ENCODE results near the gene PXYLP1.
A peak's percentile ranks its signal among the peaks of the same experiment; 100 is the strongest.

The PXYLP1 gene

GRCh38 chr3:141229132-141229531 is 2.5 kb upstream of the PXYLP1 start:
- Histone ChIP-seq H3K4me3 (ENCODE audit: low read depth, low read length) (no peak overlapping the region), H3K36me3 (ENCODE audit: control insufficient read depth, insufficient read depth, low read length) (no peaks in the 10 kb centered on the region), H3K27ac (ENCODE audit: low read depth, low read length) (no peak overlapping the region), H3K4me1 (ENCODE audit: control insufficient read depth, insufficient read depth, low read length) (peaks cover 32% of the 10 kb centered on the region), H3K9ac (ENCODE audit: low read depth, low read length) (no peak overlapping the region), H3K27me3 (ENCODE audit: control insufficient read depth, insufficient read depth, low read length) (peaks cover 26% of the 10 kb centered on the region), H3K9me3 (ENCODE audit: control insufficient read depth, insufficient read depth, low read length) (0 out of 2 replicates have a peak, but pooled peaks cover under 1% of the 10 kb centered on the region)

DNA sequence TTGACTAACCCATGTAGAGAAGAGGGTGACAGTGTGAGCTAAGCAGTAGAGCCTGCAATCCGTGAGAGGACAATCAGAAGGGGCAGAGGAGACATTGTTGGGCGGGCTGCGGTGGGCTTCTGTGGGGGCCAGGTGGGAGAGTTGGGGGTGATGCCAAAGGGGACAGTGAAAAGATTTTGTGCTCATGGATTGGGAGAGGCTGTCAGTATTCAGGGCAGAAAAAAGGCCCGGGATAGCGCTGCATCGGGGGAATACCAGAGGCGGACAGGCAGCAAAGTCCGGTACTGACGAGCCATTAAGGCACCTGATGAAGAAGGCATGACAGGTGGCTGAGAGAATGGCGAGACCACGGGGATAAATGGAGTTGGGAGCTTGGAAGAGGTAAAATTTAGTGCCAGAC is 1.3 kb upstream of the PXYLP1 start:
- Histone ChIP-seq H3K4me3 (ENCODE audit: low read depth, low read length) (no peak overlapping the region), H3K4me1 (ENCODE audit: control insufficient read depth, insufficient read depth, low read length) (peaks cover 32% of the 10 kb centered on the region), H3K9me3 (ENCODE audit: control insufficient read depth, insufficient read depth, low read length) (no peaks in the 10 kb centered on the region), H3K36me3 (ENCODE audit: control insufficient read depth, insufficient read depth, low read length) (0 out of 2 replicates have a peak, but pooled peaks cover 2% of the 10 kb centered on the region), H3K9ac (ENCODE audit: low read depth, low read length) (no peak overlapping the region), H3K27ac (ENCODE audit: low read depth, low read length) (no peak overlapping the region), H3K27me3 (ENCODE audit: control insufficient read depth, insufficient read depth, low read length) (peaks cover 26% of the 10 kb centered on the region)

- peak overlapping the region; percentile 28 for H3K27ac ChIP-seq (ENCODE audit: low read depth, low read length)
- H3K4me1 ChIP-seq (ENCODE audit: control insufficient read depth, insufficient read depth, low read length), result peaks cover 48% of the 10 kb centered on the region
- H3K36me3 ChIP-seq (ENCODE audit: control insufficient read depth, insufficient read depth, low read length), result peaks cover 13% of the 10 kb centered on the region
These were observed 563 bp downstream of the PXYLP1 start for GRCh38 chr3:141231952-141232823.

DNA sequence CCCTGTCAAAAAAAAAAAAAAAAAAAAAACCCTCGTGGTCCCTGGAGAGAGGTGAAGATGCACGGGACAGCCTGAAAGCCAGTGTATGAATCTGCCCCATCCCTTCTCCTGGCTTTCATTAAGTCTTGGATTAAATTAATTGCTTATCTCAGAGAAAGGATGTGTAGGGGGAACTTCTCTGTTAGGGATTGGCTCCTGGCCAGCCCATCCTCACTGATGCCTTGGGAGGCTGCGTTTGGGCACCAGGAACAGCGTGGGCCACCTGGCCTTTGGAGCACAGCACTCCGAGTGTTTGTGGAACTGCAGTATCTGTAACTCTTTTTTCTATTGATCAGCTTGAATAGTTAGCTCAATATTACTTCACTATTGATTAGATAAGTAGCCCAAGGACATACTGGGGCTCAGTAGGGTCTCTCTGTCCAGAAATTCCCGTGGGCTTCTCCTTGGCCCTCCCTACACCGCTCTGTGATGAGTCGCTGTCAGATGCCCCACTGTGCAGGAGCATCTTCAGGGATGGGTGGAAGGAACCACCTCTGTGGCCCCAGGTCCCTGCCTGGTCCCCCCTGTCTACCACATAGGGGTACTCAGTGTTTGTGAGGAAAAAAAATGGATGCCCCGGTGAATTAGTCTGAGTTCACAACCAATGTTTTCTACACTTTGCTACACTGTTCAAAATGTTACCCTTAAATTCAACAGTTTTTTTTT is 2.0 kb downstream of the PXYLP1 start:
- peaks cover 13% of the 10 kb centered on the region for H3K36me3 ChIP-seq (ENCODE audit: control insufficient read depth, insufficient read depth, low read length)
- no peak overlapping the region for H3K27ac ChIP-seq (ENCODE audit: low read depth, low read length)
- no peak overlapping the region for H3K4me3 ChIP-seq (ENCODE audit: low read depth, low read length)
- peaks cover 26% of the 10 kb centered on the region for H3K27me3 ChIP-seq (ENCODE audit: control insufficient read depth, insufficient read depth, low read length)
- no peaks in the 10 kb centered on the region for H3K9me3 ChIP-seq (ENCODE audit: control insufficient read depth, insufficient read depth, low read length)
- peaks cover 45% of the 10 kb centered on the region for H3K4me1 ChIP-seq (ENCODE audit: control insufficient read depth, insufficient read depth, low read length)
- no peak overlapping the region for H3K9ac ChIP-seq (ENCODE audit: low read depth, low read length)

More at GRCh38 chr3:141231952-141232823, 563 bp downstream of the PXYLP1 start:
- Histone ChIP-seq H3K9ac (ENCODE audit: low read depth, low read length) (peak overlapping the region; percentile 53; the same call in 1 of the 2 replicates), H3K4me3 (ENCODE audit: low read depth, low read length) (peak overlapping the region; percentile 80), H3K9me3 (ENCODE audit: control insufficient read depth, insufficient read depth, low read length) (no peaks in the 10 kb centered on the region), H3K27me3 (ENCODE audit: control insufficient read depth, insufficient read depth, low read length) (peaks cover 26% of the 10 kb centered on the region)

DNA sequence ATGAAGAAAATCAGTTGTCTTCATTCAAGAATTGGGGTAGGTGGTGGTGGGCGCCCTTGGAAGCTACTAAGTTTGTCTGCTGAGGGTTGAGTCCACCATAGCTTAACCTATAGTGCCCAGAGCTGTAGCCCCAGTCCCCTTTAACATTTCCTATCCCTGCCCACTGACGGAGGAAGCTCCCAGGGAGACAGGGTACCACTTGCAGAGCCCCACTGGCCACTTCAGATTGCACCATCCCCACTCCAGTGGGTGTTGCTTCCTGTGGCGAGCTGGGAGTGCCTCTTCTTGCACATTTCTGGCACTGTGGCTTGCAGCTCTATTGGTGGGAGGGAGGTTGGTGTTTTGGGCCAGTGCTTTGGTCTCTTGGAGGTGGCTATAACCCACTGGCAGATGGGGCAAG is 2.7 kb downstream of the PXYLP1 start:
- no peak overlapping the region for H3K27ac ChIP-seq (ENCODE audit: low read depth, low read length)
- H3K9me3 ChIP-seq (ENCODE audit: control insufficient read depth, insufficient read depth, low read length), result no peaks in the 10 kb centered on the region
- peaks cover 45% of the 10 kb centered on the region for H3K4me1 ChIP-seq (ENCODE audit: control insufficient read depth, insufficient read depth, low read length)
- H3K27me3 ChIP-seq (ENCODE audit: control insufficient read depth, insufficient read depth, low read length), result peaks cover 26% of the 10 kb centered on the region
- H3K9ac ChIP-seq (ENCODE audit: low read depth, low read length), result no peak overlapping the region
- H3K36me3 ChIP-seq (ENCODE audit: control insufficient read depth, insufficient read depth, low read length), result peaks cover 13% of the 10 kb centered on the region
- no peak overlapping the region for H3K4me3 ChIP-seq (ENCODE audit: low read depth, low read length)

GRCh38 chr3:141235661-141236171 is 4.1 kb downstream of the PXYLP1 start:
- H3K9ac ChIP-seq (ENCODE audit: low read depth, low read length), result no peak overlapping the region
- no peak overlapping the region for H3K27ac ChIP-seq (ENCODE audit: low read depth, low read length)
- no peaks in the 10 kb centered on the region for H3K9me3 ChIP-seq (ENCODE audit: control insufficient read depth, insufficient read depth, low read length)
- no peak overlapping the region for H3K4me3 ChIP-seq (ENCODE audit: low read depth, low read length)
- H3K36me3 ChIP-seq (ENCODE audit: control insufficient read depth, insufficient read depth, low read length), result peaks cover 13% of the 10 kb centered on the region
- H3K27me3 ChIP-seq (ENCODE audit: control insufficient read depth, insufficient read depth, low read length), result peaks cover 14% of the 10 kb centered on the region
- H3K4me1 ChIP-seq (ENCODE audit: control insufficient read depth, insufficient read depth, low read length), result peaks cover 51% of the 10 kb centered on the region

DNA sequence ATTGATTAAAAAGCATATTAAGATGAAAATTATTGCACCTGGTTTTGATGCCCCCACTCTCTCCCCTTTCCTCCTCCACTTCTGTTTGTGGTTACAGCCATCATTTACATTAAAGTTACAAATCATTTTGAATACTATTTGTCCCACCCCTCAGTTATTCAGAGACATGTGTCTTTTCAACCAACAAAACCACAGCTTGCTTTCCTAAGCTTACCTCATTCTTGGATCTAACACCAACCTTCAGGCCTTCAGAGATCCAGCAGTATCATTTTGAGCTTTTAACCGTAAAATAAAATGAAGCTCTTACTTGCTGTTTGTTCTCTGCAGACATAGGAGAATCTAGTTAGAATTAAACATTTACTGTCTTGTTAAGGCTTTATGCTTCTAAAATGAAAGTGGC is 4.7 kb downstream of the PXYLP1 start:
- H3K4me3 ChIP-seq (ENCODE audit: low read depth, low read length), result no peak overlapping the region
- H3K4me1 ChIP-seq (ENCODE audit: control insufficient read depth, insufficient read depth, low read length), result peaks cover 49% of the 10 kb centered on the region
- peaks cover 11% of the 10 kb centered on the region for H3K27me3 ChIP-seq (ENCODE audit: control insufficient read depth, insufficient read depth, low read length)
- H3K9me3 ChIP-seq (ENCODE audit: control insufficient read depth, insufficient read depth, low read length), result no peaks in the 10 kb centered on the region
- H3K9ac ChIP-seq (ENCODE audit: low read depth, low read length), result no peak overlapping the region
- no peak overlapping the region for H3K27ac ChIP-seq (ENCODE audit: low read depth, low read length)
- H3K36me3 ChIP-seq (ENCODE audit: control insufficient read depth, insufficient read depth, low read length), result peaks cover 13% of the 10 kb centered on the region

DNA sequence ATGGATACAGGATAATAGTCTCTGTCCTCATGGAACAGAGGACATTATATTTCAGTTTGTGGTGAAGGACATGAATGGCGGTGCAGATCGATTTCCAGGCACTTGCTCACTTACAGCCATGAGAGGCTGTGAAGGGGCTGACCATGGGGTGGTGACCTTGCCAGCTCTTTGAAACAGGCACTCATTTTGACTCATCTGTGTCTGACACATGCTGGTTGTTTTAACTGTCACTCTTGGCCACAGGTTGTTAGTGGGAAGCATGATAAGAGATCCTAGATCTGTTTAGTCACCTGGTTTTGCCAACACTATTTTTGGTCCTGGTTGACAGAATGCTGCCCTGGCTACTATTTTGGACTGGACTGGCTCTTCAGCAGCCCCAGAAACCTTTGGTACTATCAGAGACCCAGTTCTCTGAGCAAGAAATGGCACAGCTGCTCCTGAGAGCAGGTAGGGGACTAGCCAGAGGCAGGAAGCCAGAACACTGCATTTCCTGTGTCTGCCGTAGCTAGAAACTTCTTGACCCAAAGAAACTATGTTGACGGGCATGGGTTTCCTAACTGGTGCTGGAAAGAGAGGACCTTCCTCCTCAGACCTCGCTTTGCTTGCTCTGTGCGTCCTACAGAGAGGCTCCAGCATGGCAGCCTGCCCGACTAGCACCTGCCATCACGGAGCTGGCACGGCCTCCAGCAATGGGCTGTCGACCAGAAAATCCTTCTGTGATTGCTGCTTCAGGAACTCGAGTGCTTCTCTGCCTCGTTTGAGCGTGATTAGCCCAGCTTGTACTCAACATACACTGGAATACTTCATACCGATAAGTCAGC is 6.3 kb downstream of the PXYLP1 start:
- peaks cover 49% of the 10 kb centered on the region for H3K4me1 ChIP-seq (ENCODE audit: control insufficient read depth, insufficient read depth, low read length)
- peaks cover 5% of the 10 kb centered on the region; the same call in 1 of the 2 replicates for H3K27me3 ChIP-seq (ENCODE audit: control insufficient read depth, insufficient read depth, low read length)
- H3K27ac ChIP-seq (ENCODE audit: low read depth, low read length), result no peak overlapping the region
- no peaks in the 10 kb centered on the region for H3K9me3 ChIP-seq (ENCODE audit: control insufficient read depth, insufficient read depth, low read length)
- peaks cover 13% of the 10 kb centered on the region for H3K36me3 ChIP-seq (ENCODE audit: control insufficient read depth, insufficient read depth, low read length)
- no peak overlapping the region for H3K9ac ChIP-seq (ENCODE audit: low read depth, low read length)
- no peak overlapping the region for H3K4me3 ChIP-seq (ENCODE audit: low read depth, low read length)

DNA sequence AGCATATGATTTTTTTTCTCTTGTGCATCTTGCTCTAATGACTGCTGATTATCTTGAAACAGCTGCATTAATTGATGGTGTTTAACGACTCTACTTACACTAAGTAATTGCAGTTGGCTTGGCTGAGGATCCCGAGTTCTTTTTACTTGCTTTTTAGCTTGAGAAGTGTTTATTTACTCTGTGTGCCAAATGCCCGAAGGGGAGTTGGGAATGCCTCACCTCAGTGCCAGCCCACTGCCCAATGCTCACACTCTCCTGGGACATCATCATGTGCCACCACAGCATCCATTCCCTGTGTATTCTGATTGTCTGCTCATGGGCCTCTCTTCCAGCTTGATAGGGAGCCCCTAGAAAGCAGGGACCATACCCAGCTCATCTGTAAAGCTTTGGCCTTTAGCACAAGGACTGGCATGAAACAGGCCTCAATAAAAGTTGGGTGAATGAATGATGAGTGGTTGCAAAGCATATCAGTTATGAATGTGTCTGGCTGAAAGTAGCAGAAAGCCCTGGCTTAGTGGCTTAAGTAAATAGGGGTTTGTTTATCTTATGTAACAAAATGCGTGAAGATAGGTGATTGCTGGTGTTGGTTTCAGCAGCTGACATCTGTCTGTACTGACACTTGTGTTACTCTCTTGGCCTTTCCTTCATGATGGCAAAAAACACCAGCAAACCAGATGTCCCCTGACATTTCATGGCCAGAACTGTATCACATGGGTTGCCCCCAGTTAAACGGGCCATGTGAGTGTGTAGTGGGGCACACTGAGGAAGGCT is 8.1 kb downstream of the PXYLP1 start:
- peak overlapping the region; percentile 34 for H3K27ac ChIP-seq (ENCODE audit: low read depth, low read length)
- peaks cover 13% of the 10 kb centered on the region for H3K36me3 ChIP-seq (ENCODE audit: control insufficient read depth, insufficient read depth, low read length)
- H3K4me1 ChIP-seq (ENCODE audit: control insufficient read depth, insufficient read depth, low read length), result peaks cover 49% of the 10 kb centered on the region
- no peak overlapping the region for H3K9ac ChIP-seq (ENCODE audit: low read depth, low read length)
- H3K4me3 ChIP-seq (ENCODE audit: low read depth, low read length), result peak overlapping the region; percentile 33; the same call in 1 of the 2 replicates
- no peaks in the 10 kb centered on the region for H3K9me3 ChIP-seq (ENCODE audit: control insufficient read depth, insufficient read depth, low read length)
- no peaks in the 10 kb centered on the region for H3K27me3 ChIP-seq (ENCODE audit: control insufficient read depth, insufficient read depth, low read length)

- Histone ChIP-seq H3K36me3 (ENCODE audit: control insufficient read depth, insufficient read depth, low read length) (peaks cover 11% of the 10 kb centered on the region), H3K27me3 (ENCODE audit: control insufficient read depth, insufficient read depth, low read length) (no peaks in the 10 kb centered on the region), H3K9ac (ENCODE audit: low read depth, low read length) (no peak overlapping the region), H3K9me3 (ENCODE audit: control insufficient read depth, insufficient read depth, low read length) (no peaks in the 10 kb centered on the region), H3K27ac (ENCODE audit: low read depth, low read length) (no peak overlapping the region), H3K4me1 (ENCODE audit: control insufficient read depth, insufficient read depth, low read length) (peaks cover 49% of the 10 kb centered on the region), H3K4me3 (ENCODE audit: low read depth, low read length) (no peak overlapping the region)
These were observed 8.7 kb downstream of the PXYLP1 start for GRCh38 chr3:141240286-141240685.
